Karpas-422 (cell line): ENCODE results near the gene TTLL9. TPM values are rescaled to one million over a fixed set of nuclear protein-coding genes. Genes with fewer than 3 reads are reported as not detected.

ENCODE experiments used
- DNase-seq: peaks from one replicate; pipeline ENCODE4 v3.0.0-alpha.2; 2015
- H2AFZ ChIP-seq: fragments of 200-600 bp; sonication (generic); 2 replicates; pipeline ENCODE4 v1.6.1; 2014; ENCODE audit warnings: antibody characterized with exemption, low read length, mixed read lengths
- H3K27ac ChIP-seq: fragments of 200-600 bp; sonication (generic); 2 replicates; pipeline ENCODE4 v1.5.1; 2014; ENCODE audit warnings: mild to moderate bottlenecking, low read length, moderate library complexity
- H3K27me3 ChIP-seq: fragments of 200-600 bp; sonication (generic); 2 replicates; pipeline ENCODE4 v1.6.1; 2014; ENCODE audit warnings: low read length, mixed read lengths
- H3K36me3 ChIP-seq: fragments of 200-600 bp; sonication (generic); 2 replicates; pipeline ENCODE4 v1.6.1; 2014; ENCODE audit warnings: low read length, mixed read lengths; ENCODE audit not compliant: insufficient read depth
- H3K4me1 ChIP-seq: fragments of 200-600 bp; sonication (generic); 2 replicates; pipeline ENCODE4 v1.6.1; 2014; ENCODE audit warnings: mild to moderate bottlenecking, low read length, mixed read lengths
- H3K4me2 ChIP-seq: fragments of 200-600 bp; sonication (generic); 2 replicates; pipeline ENCODE4 v1.6.1; 2014; ENCODE audit warnings: low read length, low read depth, mild to moderate bottlenecking; ENCODE audit not compliant: poor library complexity, severe bottlenecking
- H3K4me3 ChIP-seq: fragments of 200-600 bp; sonication (generic); 2 replicates; pipeline ENCODE4 v1.5.1; 2014; ENCODE audit warnings: mild to moderate bottlenecking, antibody characterized with exemption, low read length, mixed read lengths
- H3K79me2 ChIP-seq: fragments of 200-600 bp; sonication (generic); 2 replicates; pipeline ENCODE4 v1.6.1; 2014; ENCODE audit warnings: mild to moderate bottlenecking, low read length, mixed read lengths
- H3K9ac ChIP-seq: fragments of 200-600 bp; sonication (generic); 2 replicates; pipeline ENCODE4 v1.6.0; 2014; ENCODE audit warnings: low read length
- H3K9me2 ChIP-seq: fragments of 200-600 bp; sonication (generic), shearing (Covaris generic); replicated peaks from 2 replicates; pipeline ENCODE4 v1.6.0; 2014; ENCODE audit warnings: mild to moderate bottlenecking, low read length, moderate library complexity; ENCODE audit not compliant: insufficient read depth
- H3K9me3 ChIP-seq: fragments of 300-700, 200-600 bp; sonication (generic); 2 replicates; pipeline ENCODE4 v1.6.1; 2014; ENCODE audit warnings: low read length, mixed read lengths
- H4K20me1 ChIP-seq: fragments of 200-600 bp; sonication (generic); 2 replicates; pipeline ENCODE4 v1.6.1; 2014; ENCODE audit warnings: mild to moderate bottlenecking, antibody characterized with exemption, low read length, low read depth; ENCODE audit not compliant: insufficient read depth
- total RNA-seq: library from RNA; depleted of rRNA; stranded (reverse); fragments of >200 nt; shearing (Covaris generic); gene quantifications from 2 replicates; pipeline ENCODE4 v1.2.3, GENCODE V29; 2014; ENCODE audit warnings: low replicate concordance

TTLL9 gene
- total RNA-seq, 1 experiment from 2014 or later = not detected

DNA sequence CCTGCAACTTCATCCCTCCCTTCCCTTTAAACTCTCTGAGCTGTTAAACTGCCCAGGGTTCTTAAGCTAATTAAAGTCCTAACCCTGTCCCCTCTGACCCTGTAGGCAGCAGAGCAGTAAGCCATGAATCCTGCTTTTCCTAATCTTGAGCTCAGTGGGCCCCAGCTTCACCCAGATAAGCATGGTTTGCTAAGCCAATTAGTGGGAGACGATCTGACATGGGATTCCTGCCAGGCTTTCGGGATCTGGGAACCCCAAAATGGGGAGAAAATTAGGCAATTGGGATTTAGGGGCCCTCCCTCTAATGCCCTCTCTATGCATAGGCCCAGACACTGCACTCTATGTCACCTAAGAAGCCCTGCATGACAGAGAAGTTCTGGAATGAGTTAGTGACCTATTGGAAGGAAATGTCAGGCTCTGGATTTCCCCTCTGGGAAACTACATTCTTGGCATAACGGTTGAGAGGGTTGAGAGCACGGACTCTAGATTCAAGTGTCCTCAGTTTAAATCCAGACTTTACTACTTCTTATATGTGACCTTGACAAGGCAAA lies 102.1 kb downstream of the TTLL9 start:
- Histone ChIP-seq H3K9ac (no peak overlapping the region), H3K79me2 (no peaks in the 10 kb centered on the region), H3K4me2 (no peak overlapping the region), H4K20me1 (no peaks in the 10 kb centered on the region), H3K4me3 (no peak overlapping the region), H3K4me1 (no peaks in the 10 kb centered on the region), H3K27ac (no peak overlapping the region), H3K27me3 (no peaks in the 10 kb centered on the region), H3K36me3 (no peaks in the 10 kb centered on the region), H2AFZ (no peak overlapping the region), H3K9me3 (no peaks in the 10 kb centered on the region), H3K9me2 (no peaks in the 10 kb centered on the region)
- DNase-seq = no peak

DNA sequence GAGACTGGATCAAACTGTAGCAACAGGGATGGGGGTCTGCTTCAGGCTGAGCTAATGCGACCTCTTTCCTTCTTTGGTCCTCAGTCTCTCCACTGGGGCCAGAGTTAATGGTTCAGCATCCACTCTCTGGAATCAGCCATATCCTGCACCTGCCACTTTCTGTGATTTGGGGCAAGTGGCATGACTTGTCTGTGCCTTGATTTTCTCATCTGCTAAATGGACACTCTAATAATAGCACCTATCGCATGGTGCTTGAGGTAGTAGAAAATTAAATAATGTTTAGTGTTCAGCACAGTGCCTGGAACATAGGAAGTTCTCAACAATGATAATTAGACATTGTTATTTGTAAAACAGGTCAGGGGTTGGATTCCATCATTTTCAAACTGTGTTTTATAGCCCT lies 103.9 kb downstream of the TTLL9 start:
- H3K9me2 ChIP-seq = no peaks in the 10 kb centered on the region
- no peaks in the 10 kb centered on the region for H3K36me3 ChIP-seq
- no peak overlapping the region for H2AFZ ChIP-seq
- H3K9me3 ChIP-seq = no peaks in the 10 kb centered on the region
- no peak overlapping the region for H3K9ac ChIP-seq
- H3K79me2 ChIP-seq = no peaks in the 10 kb centered on the region
- H4K20me1 ChIP-seq = no peaks in the 10 kb centered on the region
- no peak overlapping the region for H3K4me3 ChIP-seq
- DNase-seq = no peak
- no peak overlapping the region for H3K27ac ChIP-seq
- no peak overlapping the region for H3K4me2 ChIP-seq
- no peaks in the 10 kb centered on the region for H3K27me3 ChIP-seq
- no peaks in the 10 kb centered on the region for H3K4me1 ChIP-seq

DNA sequence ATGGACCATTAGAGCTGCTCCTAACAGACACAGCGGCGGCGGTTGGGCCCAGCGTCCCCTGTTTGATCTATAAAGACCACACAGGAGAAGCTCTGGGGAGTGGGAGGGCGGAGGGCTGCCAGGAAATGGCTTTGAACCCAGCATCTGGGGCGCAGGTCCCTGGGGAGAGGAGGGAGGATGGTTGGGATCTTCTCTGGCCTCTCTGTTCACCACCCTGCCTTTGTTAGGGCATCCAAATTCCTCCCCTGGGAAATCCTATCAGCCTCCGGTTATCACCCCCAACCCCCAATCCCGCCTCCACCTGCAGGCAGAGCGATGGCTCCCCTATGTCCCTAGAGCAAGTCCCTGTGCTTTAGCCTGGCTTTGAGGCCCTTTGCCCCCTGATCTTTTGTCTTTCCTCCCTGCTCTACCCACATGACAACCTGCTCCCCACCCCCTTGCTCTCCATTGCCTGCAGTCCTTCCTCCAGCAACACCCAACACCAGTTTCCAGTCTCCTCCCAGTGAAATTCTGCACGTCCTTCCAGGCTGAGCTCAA lies 104.6 kb downstream of the TTLL9 start:
- no peak overlapping the region for H3K4me3 ChIP-seq
- H3K27me3 ChIP-seq = no peaks in the 10 kb centered on the region
- H2AFZ ChIP-seq = no peak overlapping the region
- no peak for DNase-seq
- no peaks in the 10 kb centered on the region for H3K4me1 ChIP-seq
- H3K9me2 ChIP-seq = no peaks in the 10 kb centered on the region
- H3K9ac ChIP-seq = no peak overlapping the region
- H3K4me2 ChIP-seq = no peak overlapping the region
- H3K27ac ChIP-seq = no peak overlapping the region
- no peaks in the 10 kb centered on the region for H3K9me3 ChIP-seq
- no peaks in the 10 kb centered on the region for H4K20me1 ChIP-seq
- no peaks in the 10 kb centered on the region for H3K79me2 ChIP-seq
- no peaks in the 10 kb centered on the region for H3K36me3 ChIP-seq

DNA sequence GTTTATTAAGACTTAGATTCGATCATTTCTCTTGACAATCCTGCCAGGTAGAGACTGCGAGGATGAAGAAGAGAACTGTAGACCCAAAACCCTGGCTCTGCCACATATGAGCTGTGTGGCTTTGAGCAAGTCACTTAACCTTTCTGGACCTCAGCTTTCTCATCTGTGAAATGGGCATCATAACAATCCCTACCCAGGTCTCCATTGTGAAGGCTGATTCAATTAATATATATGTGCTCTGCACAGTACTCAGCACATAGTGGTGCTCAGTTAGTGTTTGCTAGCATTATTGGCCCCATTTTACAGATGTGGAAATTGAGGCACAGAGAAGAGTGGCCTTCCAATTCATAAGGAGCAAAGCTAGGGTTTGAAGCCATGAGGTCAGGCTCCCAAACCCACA lies 105.4 kb downstream of the TTLL9 start:
- Histone ChIP-seq H3K9me2 (no peaks in the 10 kb centered on the region), H3K4me3 (no peak overlapping the region), H3K36me3 (no peaks in the 10 kb centered on the region), H4K20me1 (no peaks in the 10 kb centered on the region), H3K79me2 (no peaks in the 10 kb centered on the region), H3K4me2 (no peak overlapping the region), H3K4me1 (no peaks in the 10 kb centered on the region), H2AFZ (no peak overlapping the region), H3K27ac (no peak overlapping the region), H3K27me3 (no peaks in the 10 kb centered on the region), H3K9me3 (no peaks in the 10 kb centered on the region), H3K9ac (no peak overlapping the region)
- no peak for DNase-seq

DNA sequence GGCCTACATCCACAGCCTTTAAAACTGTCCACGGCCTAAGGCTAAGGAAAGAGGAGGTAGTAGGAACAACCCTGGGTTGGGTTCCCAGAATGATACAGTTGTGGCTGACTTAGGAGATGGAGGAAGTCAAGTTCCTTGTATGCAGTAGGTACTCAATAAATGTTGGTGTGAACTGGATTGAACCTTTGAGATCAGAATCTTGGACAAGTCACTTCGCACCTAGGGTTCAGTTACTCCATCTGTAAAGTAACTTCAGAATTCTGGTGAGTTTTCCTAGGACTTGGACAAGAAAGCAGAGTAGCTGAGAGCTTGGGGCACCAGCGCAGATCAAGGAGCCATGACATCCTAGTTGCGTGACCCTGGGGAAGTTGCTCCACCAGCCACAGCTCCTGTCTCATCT lies 106.6 kb downstream of the TTLL9 start:
- Histone ChIP-seq H3K79me2 (no peaks in the 10 kb centered on the region), H3K27ac (no peak overlapping the region), H3K4me2 (no peak overlapping the region), H3K9me2 (no peaks in the 10 kb centered on the region), H3K4me3 (no peak overlapping the region), H3K9ac (no peak overlapping the region), H3K4me1 (no peaks in the 10 kb centered on the region), H3K36me3 (no peaks in the 10 kb centered on the region), H3K9me3 (no peaks in the 10 kb centered on the region), H4K20me1 (no peaks in the 10 kb centered on the region), H3K27me3 (no peaks in the 10 kb centered on the region), H2AFZ (no peak overlapping the region)
- no peak for DNase-seq

DNA sequence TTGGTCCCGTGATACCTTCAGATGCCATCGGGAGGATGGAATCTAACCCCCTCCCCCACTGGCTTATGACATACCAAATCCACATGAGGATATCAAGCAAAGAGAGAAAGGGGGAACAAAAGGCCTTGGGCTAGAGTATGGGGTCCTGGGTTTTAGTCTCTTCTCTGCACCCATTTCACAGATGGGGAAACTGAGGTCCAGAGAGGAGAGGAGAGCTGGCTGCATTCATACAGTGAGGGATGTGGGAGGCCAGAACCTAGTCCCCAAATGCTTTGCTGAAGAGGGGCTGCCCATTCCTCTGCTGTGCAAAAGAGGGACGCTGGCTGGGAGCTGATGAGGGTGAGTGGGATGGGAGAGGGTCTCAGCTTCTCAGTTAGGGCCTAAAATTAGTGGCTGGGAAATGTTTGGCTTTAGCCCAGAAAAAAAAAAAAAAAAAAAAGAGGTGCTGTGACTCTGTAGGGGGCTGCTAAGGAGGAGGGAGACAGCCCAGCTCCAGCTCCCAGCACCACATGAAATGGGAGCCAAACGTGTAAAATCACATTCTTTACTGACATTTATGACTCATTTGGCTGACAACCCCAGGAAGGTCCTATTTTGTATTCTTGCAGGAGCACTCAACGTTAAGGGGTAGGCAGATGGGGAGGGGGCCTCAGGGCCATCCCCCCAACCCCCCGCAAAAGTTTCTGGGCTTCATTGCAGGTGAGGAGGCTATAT lies 109.4 kb downstream of the TTLL9 start:
- no peaks in the 10 kb centered on the region for H3K27me3 ChIP-seq
- H3K4me1 ChIP-seq = no peaks in the 10 kb centered on the region
- H3K4me3 ChIP-seq = no peak overlapping the region
- no peaks in the 10 kb centered on the region for H3K9me2 ChIP-seq
- H3K36me3 ChIP-seq = no peaks in the 10 kb centered on the region
- H3K79me2 ChIP-seq = no peaks in the 10 kb centered on the region
- H2AFZ ChIP-seq = no peak overlapping the region
- DNase-seq = no peak
- H4K20me1 ChIP-seq = no peaks in the 10 kb centered on the region
- no peak overlapping the region for H3K4me2 ChIP-seq
- no peak overlapping the region for H3K9ac ChIP-seq
- no peak overlapping the region for H3K27ac ChIP-seq
- no peaks in the 10 kb centered on the region for H3K9me3 ChIP-seq

DNA sequence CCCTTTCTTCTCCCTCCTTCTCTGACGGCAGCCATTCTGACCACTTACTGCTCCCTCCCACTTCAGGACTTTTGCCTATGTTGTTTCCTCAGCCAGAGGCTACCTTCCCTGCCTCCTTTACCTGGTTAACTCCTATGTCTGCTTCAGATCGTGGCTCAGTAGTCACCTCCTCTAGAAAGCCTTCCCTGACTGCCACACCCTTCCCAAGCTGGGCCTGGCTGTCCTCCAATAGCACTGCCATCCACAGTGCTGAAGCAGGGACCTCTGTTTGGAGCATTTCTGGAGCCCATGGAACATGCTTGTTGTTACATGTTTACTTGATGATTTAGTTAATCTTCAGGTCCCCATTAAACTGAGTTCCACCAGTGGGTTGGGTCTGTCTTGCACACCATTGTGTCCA lies 111.3 kb downstream of the TTLL9 start:
- no peaks in the 10 kb centered on the region for H3K9me3 ChIP-seq
- H3K4me3 ChIP-seq = no peak overlapping the region
- H2AFZ ChIP-seq = no peak overlapping the region
- H3K9me2 ChIP-seq = no peaks in the 10 kb centered on the region
- H4K20me1 ChIP-seq = no peaks in the 10 kb centered on the region
- no peak for DNase-seq
- no peak overlapping the region for H3K27ac ChIP-seq
- H3K36me3 ChIP-seq = no peaks in the 10 kb centered on the region
- H3K4me2 ChIP-seq = no peak overlapping the region
- H3K9ac ChIP-seq = no peak overlapping the region
- no peaks in the 10 kb centered on the region for H3K4me1 ChIP-seq
- H3K79me2 ChIP-seq = no peaks in the 10 kb centered on the region
- no peaks in the 10 kb centered on the region for H3K27me3 ChIP-seq

DNA sequence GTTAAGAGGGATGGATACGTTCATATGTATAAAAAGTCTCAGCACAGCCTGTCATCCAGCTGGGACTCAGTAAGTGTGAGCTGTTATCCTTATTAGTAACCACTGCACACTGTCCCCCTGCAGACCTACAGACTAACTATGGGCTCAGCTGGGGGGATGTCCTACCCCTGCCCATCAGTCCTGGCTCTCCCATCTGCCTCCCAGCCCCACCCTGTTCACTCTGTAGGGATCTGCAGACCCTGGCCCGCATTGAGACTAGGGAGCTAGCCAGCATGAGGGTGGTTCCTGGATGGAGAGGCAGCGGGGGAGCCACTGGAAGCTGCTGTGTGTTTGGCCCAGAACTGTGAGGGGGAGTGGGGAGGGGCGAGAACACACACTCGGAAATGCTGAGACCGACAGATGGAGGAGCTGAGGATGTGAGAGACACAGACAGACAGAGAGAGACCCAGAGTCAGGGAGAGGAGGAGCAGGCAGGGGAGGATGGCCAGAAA lies 114.6 kb downstream of the TTLL9 start:
- Histone ChIP-seq H3K9me3 (no peaks in the 10 kb centered on the region), H3K27ac (no peak overlapping the region), H2AFZ (no peak overlapping the region), H3K36me3 (no peaks in the 10 kb centered on the region), H4K20me1 (no peaks in the 10 kb centered on the region), H3K79me2 (no peaks in the 10 kb centered on the region), H3K9me2 (no peaks in the 10 kb centered on the region), H3K9ac (no peak overlapping the region), H3K4me3 (no peak overlapping the region), H3K27me3 (no peaks in the 10 kb centered on the region), H3K4me2 (no peak overlapping the region), H3K4me1 (no peaks in the 10 kb centered on the region)
- DNase-seq = no peak
